ENCODE results near the gene ARF3.

DNA sequence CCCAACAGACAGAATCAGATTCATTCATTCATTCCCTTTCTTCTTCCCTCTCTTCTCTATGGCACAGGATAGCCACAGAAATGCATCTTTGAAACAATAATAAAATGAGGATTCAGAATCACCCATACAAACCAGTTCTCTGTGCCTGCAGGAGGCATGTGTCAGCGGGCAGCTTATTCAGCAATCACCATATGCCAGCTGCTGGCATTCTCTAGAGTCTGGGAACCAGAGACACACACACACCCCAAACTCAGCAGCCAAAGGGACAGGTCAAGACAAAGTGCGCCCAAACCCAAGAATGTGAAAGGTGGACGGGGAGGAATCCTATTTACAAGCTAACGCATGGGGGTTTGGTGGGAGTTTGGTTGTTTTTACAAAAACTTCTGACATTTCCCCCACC, 14.1 kb downstream of the ARF3 start:
- TF ChIP-seq CTCF (IDR thresholded peaks at IDR 0.05; ENCODE audit: extremely low read depth in 1 of 2, insufficient read depth in 1 of 2, low read depth in 1 of 2, low read length in 2 of 2), result no peak
- no peak for TF ChIP-seq POLR2A (IDR thresholded peaks at IDR 0.05; ENCODE audit: low read depth, low read length)
- no peak for TF ChIP-seq POLR2AphosphoS5 (IDR thresholded peaks at IDR 0.05; ENCODE audit: insufficient read depth, low read depth, low read length)
- no peak for TF ChIP-seq EZH2 (IDR thresholded peaks at IDR 0.05; ENCODE audit: borderline replicate concordance, low read depth, low read length, severe bottlenecking)
- TF ChIP-seq MYC (IDR thresholded peaks at IDR 0.05; ENCODE audit: low read depth, low read length), result no peak
- no peak for TF ChIP-seq JUN (IDR thresholded peaks at IDR 0.05; ENCODE audit: borderline replicate concordance, insufficient read depth, insufficient read length, low read depth)
- TF ChIP-seq, protein P1, sequence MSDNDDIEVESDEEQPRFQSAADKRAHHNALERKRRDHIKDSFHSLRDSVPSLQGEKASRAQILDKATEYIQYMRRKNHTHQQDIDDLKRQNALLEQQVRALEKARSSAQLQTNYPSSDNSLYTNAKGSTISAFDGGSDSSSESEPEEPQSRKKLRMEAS (IDR thresholded peaks at IDR 0.05; ENCODE audit: insufficient read depth, insufficient read length), result no peak

Measured in endothelial cell of umbilical vein (primary cell).